Esophagus mucosa (tissue), 1 donor: ENCODE measurements around the gene DOLPP1. TPM values are rescaled to one million over a fixed set of nuclear protein-coding genes. Genes with fewer than 3 reads are reported as not detected.

Source experiments
- ATAC-seq: fragments of 200-7000 bp; cut with Tn5 transposase; one replicate; pipeline ENCODE4 v1.9.1; 2020
- total RNA-seq: library from RNA; stranded (reverse); gene quantifications from one replicate; pipeline ENCODE4 v1.2.4, GENCODE V29; 2023
- donor health status: DM: yes; HTN: yes; CAD: no.

Gene DOLPP1
- total RNA-seq, 1 donor from 2014 or later, result 14.7 TPM

GRCh38 chr9:129095170-129095667 is 14.3 kb downstream of the DOLPP1 start:
- no peak for ATAC-seq

- ATAC-seq, result no peak
Observed at GRCh38 chr9:129095908-129096307, 15.0 kb downstream of the DOLPP1 start.

GRCh38 chr9:129097671-129098306 is 16.9 kb downstream of the DOLPP1 start:
- ATAC-seq, result no peak

- no peak for ATAC-seq
Observed at GRCh38 chr9:129098328-129098727, 17.4 kb downstream of the DOLPP1 start.

- peak; percentile 8 for ATAC-seq
Observed at GRCh38 chr9:129100383-129101169, 19.7 kb downstream of the DOLPP1 start.

- no peak for ATAC-seq
Observed at GRCh38 chr9:129101279-129101678, 20.4 kb downstream of the DOLPP1 start.

- ATAC-seq, result no peak
Observed at GRCh38 chr9:129102095-129102525, 21.2 kb downstream of the DOLPP1 start.

- ATAC-seq, result peak; percentile 79
Observed at GRCh38 chr9:129102791-129103594, 22.1 kb downstream of the DOLPP1 start.

GRCh38 chr9:129103595-129103965 is 22.7 kb downstream of the DOLPP1 start:
- ATAC-seq, result no peak

- ATAC-seq, result no peak
Observed at GRCh38 chr9:129104051-129104450, 23.1 kb downstream of the DOLPP1 start.

GRCh38 chr9:129105857-129106694 is 25.2 kb downstream of the DOLPP1 start:
- ATAC-seq, result no peak

GRCh38 chr9:129107651-129108050 is 26.7 kb downstream of the DOLPP1 start:
- ATAC-seq, result no peak

GRCh38 chr9:129108083-129108804 is 27.3 kb downstream of the DOLPP1 start:
- ATAC-seq, result no peak

- no peak for ATAC-seq
Observed at GRCh38 chr9:129108805-129109536, 28.1 kb downstream of the DOLPP1 start.

- ATAC-seq, result peak; percentile 55
Observed at GRCh38 chr9:129109537-129109903, 28.6 kb downstream of the DOLPP1 start.

GRCh38 chr9:129109952-129110739 is 29.2 kb downstream of the DOLPP1 start:
- ATAC-seq, result no peak

GRCh38 chr9:129110740-129111527 is 30.0 kb downstream of the DOLPP1 start, which contains the start of the genes CRAT and PTPA:
CRAT (minus strand) TSS chr9:129110793; CDS start chr9:129110509, 284 bp downstream.
PTPA (plus strand) TSS chr9:129111415; CDS start chr9:129111601, 186 bp downstream.
- peak; percentile 90 for ATAC-seq

- ATAC-seq, result peak; percentile 3
Observed at GRCh38 chr9:129111528-129112151, 30.7 kb downstream of the DOLPP1 start.
